Stomach (tissue), 4 donors: Measurements from ENCODE around the gene NID2.

Source experiments
- CTCF ChIP-seq, 7 experiments: fragments of 450-650 bp in 4 of 7; fragments of 200-600 bp in 3 of 7; sonication (generic) in 3 of 7; IDR thresholded peaks; one replicate each; pipeline ENCODE4 v1.5.1; 2016 to 2019; ENCODE audit warnings: antibody characterized with exemption in 7 of 7, control low read depth in 2 of 7, mild to moderate bottlenecking in 1 of 7
- EP300 ChIP-seq: sonication (generic); formaldehyde crosslinking; IDR thresholded peaks from one replicate; pipeline ENCODE4 v1.6.1; 2017; ENCODE audit warnings: antibody characterized with exemption
- POLR2A ChIP-seq, 4 donors: fragments of 450-650 bp; IDR thresholded peaks; one replicate each; pipeline ENCODE4 v1.6.1; 2016; ENCODE audit warnings: antibody characterized with exemption in 4 of 4, control low read depth in 2 of 4, mild to moderate bottlenecking in 1 of 4, moderate library complexity in 1 of 4
- POLR2AphosphoS5 ChIP-seq, 3 donors: sonication (generic); formaldehyde crosslinking; IDR thresholded peaks; one replicate each; pipeline ENCODE4 v1.6.1; 2016; ENCODE audit warnings: antibody characterized with exemption in 3 of 3

DNA sequence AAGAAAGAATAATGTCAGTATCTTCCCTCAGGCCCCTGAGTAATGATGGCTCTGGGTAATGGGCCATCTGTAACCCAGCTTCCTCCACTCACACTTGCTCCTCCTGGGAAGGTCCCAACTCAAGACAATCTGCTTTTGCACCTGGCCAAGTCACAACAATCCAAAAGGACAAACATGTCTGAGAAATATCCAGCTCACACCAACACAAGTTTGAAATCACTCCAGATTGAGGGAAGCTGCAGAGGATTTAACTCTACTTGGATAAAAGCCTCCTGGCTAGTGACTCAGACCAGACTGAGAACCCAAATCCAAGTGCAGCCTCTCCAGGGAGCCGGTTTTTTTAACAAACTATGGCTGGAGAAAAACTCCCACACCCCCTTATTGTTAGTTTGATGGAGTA is 45.3 kb downstream of the NID2 start:
- no peak for TF ChIP-seq CTCF (IDR thresholded peaks at IDR 0.05)
- TF ChIP-seq EP300, result no peak
- TF ChIP-seq POLR2AphosphoS5 (IDR thresholded peaks at IDR 0.05), result peak in 1 of 3 donors; percentile 16
- no peak for TF ChIP-seq POLR2A (IDR thresholded peaks at IDR 0.05)
